GM18519 (cell line): Measurements from ENCODE around the gene KCNQ1.

Source experiments
- ATAC-seq: cut with Tn5 transposase; IDR thresholded peaks from one replicate; pipeline ENCODE4 v1.9.1; 2021; ENCODE audit warnings: mild to moderate bottlenecking, moderate library complexity; ENCODE audit not compliant: unreplicated experiment, low FRiP score

Gene KCNQ1

GRCh38 chr11:2748061-2748813 lies 303.4 kb downstream of the KCNQ1 start:
- no peak for ATAC-seq

GRCh38 chr11:2748814-2749554 lies 304.2 kb downstream of the KCNQ1 start:
- ATAC-seq, result no peak

- no peak for ATAC-seq
Measured at GRCh38 chr11:2750101-2750681, 305.4 kb downstream of the KCNQ1 start.

GRCh38 chr11:2750682-2751522 lies 306.1 kb downstream of the KCNQ1 start:
- ATAC-seq, result no peak

GRCh38 chr11:2751523-2752203 lies 306.9 kb downstream of the KCNQ1 start:
- no peak for ATAC-seq

- no peak for ATAC-seq
Measured at GRCh38 chr11:2752204-2752770, 307.5 kb downstream of the KCNQ1 start.

GRCh38 chr11:2752923-2753322 lies 308.1 kb downstream of the KCNQ1 start:
- no peak for ATAC-seq

- ATAC-seq, result no peak
Measured at GRCh38 chr11:2754008-2754407, 309.2 kb downstream of the KCNQ1 start.

- no peak for ATAC-seq
Measured at GRCh38 chr11:2755071-2755470, 310.3 kb downstream of the KCNQ1 start.

GRCh38 chr11:2758751-2759150 lies 313.9 kb downstream of the KCNQ1 start:
- ATAC-seq, result no peak

GRCh38 chr11:2759228-2760195 lies 314.7 kb downstream of the KCNQ1 start:
- no peak for ATAC-seq

GRCh38 chr11:2760196-2760871 lies 315.5 kb downstream of the KCNQ1 start:
- ATAC-seq, result no peak

GRCh38 chr11:2761131-2762030 lies 316.6 kb downstream of the KCNQ1 start:
- no peak for ATAC-seq

GRCh38 chr11:2762031-2762380 lies 317.2 kb downstream of the KCNQ1 start:
- no peak for ATAC-seq

- ATAC-seq, result no peak
Measured at GRCh38 chr11:2762451-2762850, 317.6 kb downstream of the KCNQ1 start.

- ATAC-seq, result no peak
Measured at GRCh38 chr11:2763984-2764383, 319.2 kb downstream of the KCNQ1 start.

GRCh38 chr11:2765491-2765890 lies 320.7 kb downstream of the KCNQ1 start:
- ATAC-seq, result no peak
